SK-N-SH treated with all-trans-retinoic acid at 6 μM for 48 hours (cell line): ENCODE data around the gene SORCS2.

Experiments
- ATAC-seq: fragments of 200-7000 bp; cut with Tn5 transposase; 3 replicates; pipeline ENCODE4 v1.9.1; 2020; ENCODE audit warnings: mild to moderate bottlenecking, moderate library complexity
- ARNTL ChIP-seq: fragments of 450-650 bp; formaldehyde crosslinking; IDR thresholded peaks from 2 replicates; pipeline ENCODE4 v1.5.0; 2020; ENCODE audit warnings: low read depth, mild to moderate bottlenecking, moderate library complexity, borderline replicate concordance
- BACH2 ChIP-seq: fragments of 250-450 bp; sonication (Bioruptor Pico); IDR thresholded peaks from 2 replicates; pipeline ENCODE4 v1.9.0; 2021; ENCODE audit warnings: mild to moderate bottlenecking, borderline replicate concordance
- CSDC2 ChIP-seq: fragments of 250-450 bp; sonication (Bioruptor Pico); IDR thresholded peaks from 2 replicates; pipeline ENCODE4 v1.5.0; 2020; ENCODE audit warnings: mild to moderate bottlenecking, moderate library complexity
- CSRNP3 ChIP-seq: fragments of 250-450 bp; sonication (Bioruptor Pico); IDR thresholded peaks from 2 replicates; pipeline ENCODE4 v1.5.1; 2021; ENCODE audit warnings: mild to moderate bottlenecking, moderate library complexity
- ESRRG ChIP-seq: fragments of 250-450 bp; sonication (Bioruptor Pico); IDR thresholded peaks from 2 replicates; pipeline ENCODE4 v1.6.1; 2021; ENCODE audit warnings: mild to moderate bottlenecking
- GLIS3 ChIP-seq: fragments of 250-450 bp; sonication (Bioruptor Pico); IDR thresholded peaks from 2 replicates; pipeline ENCODE4 v1.5.0; 2020; ENCODE audit warnings: mild to moderate bottlenecking, moderate library complexity
- ISL1 ChIP-seq: fragments of 250-450 bp; sonication (Bioruptor Pico); IDR thresholded peaks from 2 replicates; pipeline ENCODE4 v2.1.2; 2022; ENCODE audit warnings: mild to moderate bottlenecking, moderate library complexity
- OSR1 ChIP-seq: fragments of 250-450 bp; sonication (Bioruptor Pico); IDR thresholded peaks from 2 replicates; pipeline ENCODE4 v1.8.0; 2022; ENCODE audit warnings: moderate library complexity, mild to moderate bottlenecking, inconsistent platforms
- PATZ1 ChIP-seq: fragments of 250-450 bp; sonication (Bioruptor Pico); IDR thresholded peaks from 2 replicates; pipeline ENCODE4 v1.8.0; 2020; ENCODE audit warnings: mild to moderate bottlenecking, moderate library complexity, borderline replicate concordance
- POU6F1 ChIP-seq: fragments of 250-450 bp; sonication (Bioruptor Pico); IDR thresholded peaks from 2 replicates; pipeline ENCODE4 v1.8.0; 2021; ENCODE audit warnings: low read depth, mild to moderate bottlenecking, moderate library complexity, borderline replicate concordance
- PPARA ChIP-seq: fragments of 250-450 bp; sonication (Bioruptor Pico); IDR thresholded peaks from 2 replicates; pipeline ENCODE4 v1.5.0; 2020; ENCODE audit warnings: mild to moderate bottlenecking, borderline replicate concordance
- RARB ChIP-seq: fragments of 250-450 bp; sonication (Bioruptor Pico); IDR thresholded peaks from 2 replicates; pipeline ENCODE4 v1.8.0; 2021; ENCODE audit warnings: mild to moderate bottlenecking, moderate library complexity
- SNAI2 ChIP-seq: fragments of 250-450 bp; sonication (Bioruptor Pico); IDR thresholded peaks from 2 replicates; pipeline ENCODE4 v1.5.0; 2020; ENCODE audit warnings: mild to moderate bottlenecking, moderate library complexity
- TOX ChIP-seq: fragments of 250-450 bp; sonication (Bioruptor Pico); IDR thresholded peaks from 2 replicates; pipeline ENCODE4 v1.8.0; 2021; ENCODE audit warnings: mild to moderate bottlenecking, moderate library complexity, borderline replicate concordance
- ZC3H10 ChIP-seq: fragments of 250-450 bp; sonication (Bioruptor Pico); IDR thresholded peaks from 2 replicates; pipeline ENCODE4 v1.5.1; 2021; ENCODE audit warnings: mild to moderate bottlenecking, moderate library complexity
- ZFP3 ChIP-seq: fragments of 250-450 bp; sonication (Bioruptor Pico); IDR thresholded peaks from 2 replicates; pipeline ENCODE4 v1.5.0; 2020; ENCODE audit warnings: mild to moderate bottlenecking, moderate library complexity
- ZFP30 ChIP-seq: fragments of 450-650 bp; formaldehyde crosslinking; IDR thresholded peaks from 2 replicates; pipeline ENCODE4 v1.5.0; 2022; ENCODE audit warnings: mild to moderate bottlenecking, moderate library complexity
- ZNF565 ChIP-seq: fragments of 450-650 bp; formaldehyde crosslinking; conservative IDR thresholded peaks from 2 replicates; pipeline ENCODE4 v1.5.0; 2020; ENCODE audit warnings: low read depth, mild to moderate bottlenecking, moderate library complexity
- ZNF70 ChIP-seq: fragments of 450-650 bp; formaldehyde crosslinking; IDR thresholded peaks from 2 replicates; pipeline ENCODE4 v1.5.0; 2020; ENCODE audit warnings: mild to moderate bottlenecking, moderate library complexity
- ZNF8 ChIP-seq: fragments of 450-650 bp; formaldehyde crosslinking; IDR thresholded peaks from 2 replicates; pipeline ENCODE4 v1.5.0; 2020; ENCODE audit warnings: mild to moderate bottlenecking, moderate library complexity
- TF ChIP-seq, protein P1 (sequence below): fragments of 250-450 bp; sonication (Bioruptor Pico); IDR thresholded peaks from 2 replicates; pipeline ENCODE4 v1.5.0; 2020; ENCODE audit warnings: mild to moderate bottlenecking, moderate library complexity

Gene SORCS2

DNA sequence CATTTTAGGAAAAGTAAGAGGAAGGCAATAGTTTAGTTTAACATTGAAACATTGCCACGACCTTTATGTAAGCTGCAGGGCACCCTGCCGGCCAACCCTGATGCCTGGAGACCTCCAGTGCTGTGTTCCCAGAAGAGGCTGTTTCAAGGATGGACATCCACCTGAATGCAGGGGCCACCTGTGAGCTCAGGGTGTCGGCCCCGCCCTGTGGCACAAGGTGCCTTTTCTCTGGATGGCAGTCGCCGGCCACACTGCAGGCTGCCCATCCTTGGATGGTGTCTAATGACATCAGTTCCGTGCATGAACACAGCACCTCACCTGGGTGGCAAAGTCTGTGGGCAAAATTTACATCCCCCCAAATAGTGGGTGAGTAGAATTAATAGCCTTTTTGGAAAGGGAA is 567.3 kb downstream of the SORCS2 start:
- no peak for ATAC-seq
- TF ChIP-seq, protein P1, sequence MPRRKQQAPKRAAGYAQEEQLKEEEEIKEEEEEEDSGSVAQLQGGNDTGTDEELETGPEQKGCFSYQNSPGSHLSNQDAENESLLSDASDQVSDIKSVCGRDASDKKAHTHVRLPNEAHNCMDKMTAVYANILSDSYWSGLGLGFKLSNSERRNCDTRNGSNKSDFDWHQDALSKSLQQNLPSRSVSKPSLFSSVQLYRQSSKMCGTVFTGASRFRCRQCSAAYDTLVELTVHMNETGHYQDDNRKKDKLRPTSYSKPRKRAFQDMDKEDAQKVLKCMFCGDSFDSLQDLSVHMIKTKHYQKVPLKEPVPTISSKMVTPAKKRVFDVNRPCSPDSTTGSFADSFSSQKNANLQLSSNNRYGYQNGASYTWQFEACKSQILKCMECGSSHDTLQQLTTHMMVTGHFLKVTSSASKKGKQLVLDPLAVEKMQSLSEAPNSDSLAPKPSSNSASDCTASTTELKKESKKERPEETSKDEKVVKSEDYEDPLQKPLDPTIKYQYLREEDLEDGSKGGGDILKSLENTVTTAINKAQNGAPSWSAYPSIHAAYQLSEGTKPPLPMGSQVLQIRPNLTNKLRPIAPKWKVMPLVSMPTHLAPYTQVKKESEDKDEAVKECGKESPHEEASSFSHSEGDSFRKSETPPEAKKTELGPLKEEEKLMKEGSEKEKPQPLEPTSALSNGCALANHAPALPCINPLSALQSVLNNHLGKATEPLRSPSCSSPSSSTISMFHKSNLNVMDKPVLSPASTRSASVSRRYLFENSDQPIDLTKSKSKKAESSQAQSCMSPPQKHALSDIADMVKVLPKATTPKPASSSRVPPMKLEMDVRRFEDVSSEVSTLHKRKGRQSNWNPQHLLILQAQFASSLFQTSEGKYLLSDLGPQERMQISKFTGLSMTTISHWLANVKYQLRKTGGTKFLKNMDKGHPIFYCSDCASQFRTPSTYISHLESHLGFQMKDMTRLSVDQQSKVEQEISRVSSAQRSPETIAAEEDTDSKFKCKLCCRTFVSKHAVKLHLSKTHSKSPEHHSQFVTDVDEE (CRISPR knock-in tag) = no peak
- TF ChIP-seq ARNTL (CRISPR knock-in tag) = no peak
- TF ChIP-seq ZFP3 (CRISPR knock-in tag) = no peak
- TF ChIP-seq ISL1 (CRISPR knock-in tag) = no peak
- no peak for TF ChIP-seq OSR1
- no peak for TF ChIP-seq ZFP30 (CRISPR knock-in tag)
- no peak for TF ChIP-seq ZNF565 (CRISPR knock-in tag)
- TF ChIP-seq SNAI2 (CRISPR knock-in tag) = no peak
- no peak for TF ChIP-seq GLIS3 (CRISPR knock-in tag)
- no peak for TF ChIP-seq ESRRG
- TF ChIP-seq TOX (CRISPR knock-in tag) = no peak
- TF ChIP-seq ZNF8 (CRISPR knock-in tag) = no peak
- TF ChIP-seq PATZ1 = no peak
- no peak for TF ChIP-seq CSDC2 (CRISPR knock-in tag)

DNA sequence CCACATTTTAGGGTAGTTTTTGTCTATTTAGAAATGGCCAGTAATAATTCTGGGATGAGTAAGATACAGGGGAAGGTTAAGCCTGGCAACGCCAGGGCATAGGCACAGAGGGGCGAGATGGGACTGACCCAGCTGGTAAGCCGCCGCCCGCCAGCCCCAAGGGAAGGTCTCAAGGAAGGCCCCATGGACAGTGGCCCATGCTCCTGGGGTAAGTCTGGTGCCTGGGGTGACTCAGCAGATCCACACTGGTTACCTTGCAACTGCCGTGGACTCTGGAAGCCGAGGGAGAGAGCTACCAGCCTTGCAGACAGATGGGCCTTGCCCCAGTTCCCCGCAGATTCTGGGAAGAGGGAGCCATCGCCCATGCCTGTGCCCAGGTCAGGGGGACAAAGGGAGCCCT is 567.9 kb downstream of the SORCS2 start:
- no peak for ATAC-seq
- TF ChIP-seq ZNF8 (CRISPR knock-in tag) (no peak), ISL1 (CRISPR knock-in tag) (no peak), SNAI2 (CRISPR knock-in tag) (no peak), ZFP3 (CRISPR knock-in tag) (no peak), POU6F1 (CRISPR knock-in tag) (no peak), ESRRG (no peak), BACH2 (CRISPR knock-in tag) (no peak), ZC3H10 (CRISPR knock-in tag) (no peak), ZNF70 (CRISPR knock-in tag) (no peak)

DNA sequence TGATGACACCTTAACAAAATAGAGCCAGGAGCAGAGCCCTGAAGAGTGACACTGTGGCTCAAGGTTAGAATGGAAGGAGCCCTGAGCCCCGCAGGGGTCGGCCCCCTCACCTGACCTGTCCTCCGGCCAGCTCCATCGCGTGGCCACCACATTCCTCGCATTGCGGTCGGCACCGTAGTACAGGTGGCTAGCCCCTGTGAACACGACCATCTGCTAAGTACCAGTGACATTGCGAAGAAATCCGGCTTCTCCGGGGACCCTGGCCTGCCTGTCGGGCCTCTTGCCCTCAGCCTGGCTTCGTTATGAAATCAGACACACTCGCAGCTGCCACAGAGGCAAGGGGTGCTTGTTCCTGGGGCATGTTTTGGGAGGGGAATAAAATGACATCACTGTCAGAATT is 568.4 kb downstream of the SORCS2 start:
- ATAC-seq = no peak
- TF ChIP-seq CSRNP3 (CRISPR knock-in tag) (no peak), ARNTL (CRISPR knock-in tag) (no peak), ESRRG (no peak), ZNF70 (CRISPR knock-in tag) (no peak), RARB (CRISPR knock-in tag) (no peak)
- TF ChIP-seq, all 23 proteins: peak for 0

DNA sequence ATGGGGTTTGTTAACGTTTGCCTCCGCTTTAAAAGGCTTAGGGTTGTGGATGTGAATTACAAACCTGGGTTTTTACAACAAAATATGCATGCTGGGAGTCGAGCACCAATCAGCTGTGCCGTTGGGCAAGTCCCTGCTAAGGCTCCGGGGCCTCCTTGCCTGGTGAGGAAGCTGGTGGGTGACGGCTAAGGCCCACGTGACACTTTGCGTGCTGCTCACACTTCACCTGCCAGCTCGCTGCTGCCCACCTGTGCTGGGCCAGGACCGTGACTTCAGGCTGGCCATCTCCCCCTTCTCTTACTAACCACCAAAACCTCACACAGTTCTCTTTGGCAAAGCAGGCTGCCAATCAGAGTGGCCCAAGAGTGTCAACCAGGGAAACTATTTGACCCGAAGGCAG is 569.0 kb downstream of the SORCS2 start:
- ATAC-seq = no peak
- TF ChIP-seq TOX (CRISPR knock-in tag) = no peak
- no peak for TF ChIP-seq ZNF565 (CRISPR knock-in tag)
- no peak for TF ChIP-seq PPARA
- no peak for TF ChIP-seq ZC3H10 (CRISPR knock-in tag)
- no peak for TF ChIP-seq GLIS3 (CRISPR knock-in tag)
- no peak for TF ChIP-seq CSRNP3 (CRISPR knock-in tag)
- TF ChIP-seq OSR1 = no peak
- TF ChIP-seq ARNTL (CRISPR knock-in tag) = no peak
- no peak for TF ChIP-seq ESRRG
- TF ChIP-seq, protein P1 (CRISPR knock-in tag) = no peak
- TF ChIP-seq PATZ1 = no peak
- TF ChIP-seq ZFP3 (CRISPR knock-in tag) = no peak
